Activated CD4-positive, alpha-beta T cell treated with anti-CD3 and anti-CD28 coated beads, Interleukin-2, amount 50 U/mL, for 48 hours (primary cell): ENCODE results near the gene SGCD.

Source experiments
- DNase-seq, 2 experiments: peaks; one replicate each; pipeline ENCODE4 v3.0.0-alpha.2; 2020

The SGCD gene

DNA sequence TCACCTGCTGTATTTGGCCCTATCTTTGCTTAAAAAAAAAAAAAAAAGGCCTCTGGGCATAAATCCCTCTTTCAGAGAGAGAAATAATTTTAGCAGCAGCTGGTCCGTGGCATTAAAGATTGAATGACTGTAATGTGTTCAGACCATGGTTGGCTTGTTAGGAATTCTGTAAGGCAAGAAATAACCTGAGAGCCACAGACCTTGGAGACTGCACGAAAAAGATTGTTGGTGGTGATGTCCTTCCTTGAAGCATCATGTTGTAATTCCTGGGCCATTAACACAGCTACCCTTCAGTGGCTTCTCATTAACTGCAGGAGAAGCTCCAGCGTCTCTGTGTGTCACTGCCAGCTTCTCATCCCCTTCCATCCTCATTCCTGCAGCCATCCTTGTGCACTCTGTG lies 79.0 kb downstream of the SGCD start:
- no peak for DNase-seq

DNA sequence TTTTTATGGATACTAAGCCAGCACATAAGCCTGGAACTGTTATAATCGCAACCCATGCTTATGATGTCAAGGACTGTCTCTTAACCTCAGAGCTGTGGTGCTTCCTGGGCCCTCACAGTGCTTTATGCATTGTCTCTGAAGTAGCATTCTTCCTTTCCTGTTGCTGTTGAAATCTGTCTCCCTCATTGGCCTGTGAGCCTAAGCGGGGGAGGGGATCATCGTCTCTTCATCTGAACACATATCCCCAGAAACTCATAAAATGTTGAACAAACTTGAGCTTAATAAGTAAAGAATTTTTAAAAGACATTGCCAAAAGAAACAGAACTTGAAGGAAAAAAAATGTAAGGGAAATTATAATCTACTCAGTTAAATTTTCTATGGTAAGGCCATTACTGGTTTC lies 80.3 kb downstream of the SGCD start:
- DNase-seq = no peak

DNA sequence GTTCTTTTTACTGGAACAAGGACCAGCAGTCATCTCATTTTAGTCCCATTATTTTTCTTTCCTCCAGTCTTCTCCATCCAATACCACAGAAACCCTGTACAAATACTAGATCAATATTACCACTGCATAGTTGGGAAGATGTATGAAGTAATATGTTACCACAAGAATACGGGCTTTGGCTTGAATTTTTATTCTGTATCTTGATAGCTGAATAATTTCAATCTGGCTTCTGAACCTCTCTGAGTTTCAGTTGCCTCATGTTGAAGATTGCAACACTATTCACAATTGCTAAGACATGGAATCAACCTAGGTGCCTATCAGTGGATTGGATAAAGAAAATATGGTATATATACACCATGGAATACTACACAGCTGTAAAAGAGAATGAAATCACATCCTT lies 82.9 kb downstream of the SGCD start:
- DNase-seq = no peak

DNA sequence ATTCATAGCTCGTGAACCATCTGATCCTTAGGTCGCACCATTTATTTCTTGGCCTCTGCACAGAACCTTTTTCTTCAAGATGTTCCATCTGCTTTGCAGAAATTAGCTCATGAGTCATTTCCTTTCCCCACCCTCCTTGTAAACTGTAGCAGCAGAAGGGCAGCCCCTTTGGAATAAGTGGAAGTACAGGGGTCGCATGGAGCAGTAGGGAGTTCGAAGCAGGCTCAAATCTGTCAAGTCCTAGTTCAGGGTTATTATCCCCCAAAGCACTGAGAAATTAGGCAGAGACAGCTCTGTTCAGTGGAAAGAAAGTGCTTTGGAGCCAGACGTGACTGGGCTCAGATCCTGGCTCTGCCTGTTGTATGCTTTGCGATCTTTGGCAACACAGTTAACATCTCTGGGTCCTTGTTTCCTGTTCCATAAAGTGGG lies 84.2 kb downstream of the SGCD start:
- no peak for DNase-seq

DNA sequence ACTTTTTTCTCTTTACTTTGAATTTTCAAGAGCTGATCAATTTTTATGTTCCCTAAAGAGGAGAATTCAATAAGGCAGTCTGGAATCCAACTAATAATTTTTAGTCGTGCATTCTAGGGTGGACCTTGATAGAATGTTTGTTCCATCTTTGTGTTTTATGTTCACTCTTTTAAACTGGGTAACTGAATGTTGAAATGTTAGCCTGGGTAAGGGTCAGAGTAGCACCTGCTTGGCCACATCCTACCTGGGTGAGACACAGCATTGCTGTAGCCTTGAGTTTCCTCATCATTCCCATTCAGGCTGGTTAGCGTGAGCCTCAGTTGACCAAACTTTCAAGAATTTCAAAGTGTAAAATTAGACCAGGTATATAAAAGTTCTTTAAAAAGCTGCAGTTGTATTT lies 85.0 kb downstream of the SGCD start:
- DNase-seq = no peak

DNA sequence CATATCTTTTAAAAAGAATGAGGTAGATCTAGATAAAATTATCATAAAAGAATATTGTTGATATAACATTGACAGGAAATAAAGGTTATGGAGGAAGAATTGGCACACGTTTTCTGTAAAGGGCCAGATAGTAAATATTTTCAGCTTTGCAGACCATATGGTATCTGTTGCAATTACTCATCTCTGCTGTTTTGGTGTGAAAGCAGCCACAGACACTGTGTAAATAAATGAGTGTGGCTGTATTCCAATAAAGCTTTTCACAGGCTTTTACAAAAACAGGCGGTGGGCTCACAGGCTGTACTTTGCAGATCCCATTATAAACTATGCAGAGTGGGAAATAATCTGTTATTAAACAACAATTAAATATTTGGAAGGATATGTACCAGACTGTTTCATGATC lies 87.4 kb downstream of the SGCD start:
- no peak for DNase-seq

DNA sequence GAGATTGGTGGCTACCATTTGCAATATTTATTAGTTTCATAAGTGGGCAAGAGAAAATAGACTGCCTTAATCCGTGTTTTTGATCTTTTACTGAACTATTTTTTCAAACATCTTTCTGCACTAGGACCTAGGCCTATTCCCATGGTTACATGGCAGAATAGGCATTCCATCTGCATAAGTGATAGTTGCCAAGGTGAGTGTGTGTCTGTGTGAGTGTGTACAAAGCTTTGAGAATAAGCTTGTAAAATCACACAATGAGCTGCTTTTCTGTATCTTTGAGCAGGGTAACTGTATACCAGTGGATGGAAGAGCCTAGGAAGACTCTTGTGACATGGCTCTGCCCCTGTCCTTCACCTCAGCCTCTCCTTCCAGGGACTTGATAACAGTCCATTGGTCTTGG lies 92.7 kb downstream of the SGCD start:
- DNase-seq = no peak

DNA sequence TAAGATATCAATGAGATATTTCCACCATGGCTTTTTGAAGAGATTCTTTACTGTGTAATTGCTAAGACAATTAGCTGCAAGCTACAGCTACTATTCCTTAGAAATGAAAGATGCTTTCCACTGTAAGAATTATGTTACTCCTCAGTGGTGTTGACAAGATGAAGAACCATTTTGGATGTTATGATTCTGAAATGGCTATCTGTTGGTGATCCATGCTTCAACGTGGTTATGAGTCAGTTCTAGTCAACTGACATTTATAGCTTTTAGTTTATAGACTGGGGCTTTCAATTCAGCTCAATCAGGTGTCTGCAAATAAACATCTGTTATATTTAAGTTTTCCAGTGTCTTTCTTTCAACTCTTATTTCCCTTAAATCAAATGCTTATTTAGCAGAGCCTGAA lies 93.7 kb downstream of the SGCD start:
- DNase-seq = no peak

DNA sequence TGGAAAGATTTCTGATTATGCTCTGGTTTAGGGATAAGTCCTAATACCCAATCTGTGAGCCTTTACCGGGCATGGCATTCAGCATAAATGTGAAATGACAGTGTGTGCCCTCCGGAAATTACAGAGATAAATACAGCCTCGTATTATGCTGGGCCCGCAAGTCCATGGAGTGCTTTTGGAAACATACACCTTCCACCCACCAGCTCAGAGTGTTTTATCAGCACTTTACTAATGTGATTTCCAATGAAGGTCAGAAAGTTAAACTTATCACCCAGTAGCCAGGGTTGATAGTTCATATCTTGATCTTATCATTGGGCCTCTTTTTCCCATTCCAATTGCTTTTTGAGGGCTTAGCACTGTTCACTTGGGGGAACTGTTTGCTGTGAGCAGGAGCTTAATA lies 94.8 kb downstream of the SGCD start:
- DNase-seq = no peak

DNA sequence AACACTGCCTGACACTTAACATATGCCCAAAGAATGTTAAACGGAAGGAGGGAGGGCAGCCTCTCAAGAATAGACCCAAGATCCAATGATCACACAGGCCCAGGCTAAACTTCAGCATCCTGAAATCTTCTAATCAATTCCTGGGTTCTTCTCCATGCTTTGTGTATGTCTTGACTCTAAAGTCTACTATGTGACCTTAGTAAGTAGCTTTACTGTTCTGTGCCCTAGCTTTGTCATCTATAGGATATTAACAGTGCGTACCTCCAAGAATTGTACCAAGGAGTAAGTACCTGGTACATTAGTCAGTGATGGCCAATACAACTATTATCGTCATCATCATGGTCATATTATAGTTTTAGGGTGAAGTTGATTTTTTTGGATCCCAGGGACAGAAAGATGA lies 96.6 kb downstream of the SGCD start:
- no peak for DNase-seq

DNA sequence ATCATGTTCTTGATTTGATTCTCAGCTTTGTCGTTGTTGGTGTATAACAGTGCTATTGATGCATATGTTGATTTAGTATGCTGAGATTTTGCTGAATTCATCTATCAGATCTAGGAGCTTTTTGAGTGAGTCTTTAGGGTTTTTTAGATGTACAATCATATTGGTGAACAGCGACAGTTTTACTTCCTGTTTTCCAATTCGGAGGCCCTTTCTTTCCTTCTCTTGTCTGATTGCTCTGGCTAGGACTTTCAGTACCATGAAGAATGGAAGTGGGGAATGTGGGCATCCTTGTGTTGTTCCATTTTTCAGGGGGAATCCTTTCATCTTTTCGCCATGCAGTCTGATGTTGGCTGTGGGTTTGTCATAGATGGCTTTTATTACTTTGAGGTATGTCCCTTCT lies 100.4 kb downstream of the SGCD start:
- no peak for DNase-seq

DNA sequence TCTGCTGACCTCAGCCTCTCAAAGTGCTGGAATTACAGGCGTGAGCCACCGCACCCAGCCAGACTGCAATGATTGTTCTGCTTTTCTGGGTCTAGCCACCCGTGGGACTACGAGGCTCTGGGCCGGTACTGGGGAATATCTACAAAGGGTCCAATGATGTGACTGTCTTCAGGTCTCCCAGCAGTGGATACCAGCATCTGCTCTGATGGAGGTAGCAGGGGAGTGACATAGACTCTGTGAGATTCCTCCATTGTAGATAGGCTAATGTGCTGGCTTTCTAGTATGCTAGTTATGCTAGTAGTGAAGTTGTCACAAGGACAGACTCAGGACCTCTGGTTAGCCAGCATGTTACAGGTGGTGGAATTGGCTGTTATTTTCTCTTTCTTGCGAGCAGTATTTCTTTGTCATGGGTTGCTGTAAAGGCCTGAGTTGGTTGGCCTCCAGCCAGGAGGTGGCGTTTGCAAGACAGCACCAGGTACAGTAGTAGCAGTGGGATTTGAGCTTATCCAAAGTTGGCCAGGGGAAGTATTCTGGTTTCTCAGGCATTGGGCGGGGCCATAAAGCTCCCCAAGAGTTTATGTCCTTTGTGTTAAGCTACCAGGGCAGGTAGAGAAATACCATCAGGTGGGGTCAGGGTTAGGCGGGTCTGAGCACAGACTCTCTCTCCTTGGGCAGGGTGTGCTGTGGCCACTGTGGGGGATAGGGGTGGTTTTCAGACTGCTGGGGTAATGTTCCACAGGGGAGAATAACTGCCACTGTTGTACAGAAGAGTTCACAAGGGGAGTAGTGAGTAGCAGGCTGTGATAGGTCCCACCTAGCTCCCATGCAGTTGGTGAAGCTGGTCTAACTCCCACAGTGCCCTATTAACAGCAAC lies 105.2 kb downstream of the SGCD start:
- no peak for DNase-seq

DNA sequence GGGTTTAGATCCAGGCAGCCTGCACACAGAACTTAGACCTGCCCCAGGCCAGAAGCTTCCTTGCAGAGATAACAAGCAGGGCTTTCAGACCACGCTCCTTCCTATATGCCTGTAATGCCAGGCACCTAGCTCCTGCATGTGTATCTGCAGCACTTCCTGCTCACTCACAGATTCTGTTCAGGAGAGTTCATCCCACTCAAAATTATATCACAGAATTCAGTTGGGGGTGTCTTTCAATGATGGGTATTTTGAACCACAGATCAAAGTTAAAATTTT lies 105.8 kb downstream of the SGCD start:
- DNase-seq = no peak

DNA sequence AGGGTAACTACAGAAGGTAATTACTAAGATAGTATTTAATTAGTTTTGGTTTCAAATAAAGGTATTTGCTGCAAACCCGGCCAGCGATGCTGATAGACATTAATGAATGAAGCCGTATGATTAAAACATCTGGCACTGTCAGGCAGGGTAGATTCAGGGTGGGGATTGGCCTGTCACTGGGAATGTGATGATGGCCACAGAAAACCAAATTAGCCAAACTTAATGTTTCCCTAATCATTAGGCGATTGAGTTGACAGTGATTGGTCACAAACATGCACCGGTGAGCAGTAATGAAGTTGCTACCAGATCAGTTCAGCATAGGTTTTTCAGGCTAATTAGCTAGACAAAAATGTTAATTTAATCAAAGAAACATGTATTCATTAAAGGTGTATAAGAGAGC lies 107.5 kb downstream of the SGCD start:
- DNase-seq = no peak

DNA sequence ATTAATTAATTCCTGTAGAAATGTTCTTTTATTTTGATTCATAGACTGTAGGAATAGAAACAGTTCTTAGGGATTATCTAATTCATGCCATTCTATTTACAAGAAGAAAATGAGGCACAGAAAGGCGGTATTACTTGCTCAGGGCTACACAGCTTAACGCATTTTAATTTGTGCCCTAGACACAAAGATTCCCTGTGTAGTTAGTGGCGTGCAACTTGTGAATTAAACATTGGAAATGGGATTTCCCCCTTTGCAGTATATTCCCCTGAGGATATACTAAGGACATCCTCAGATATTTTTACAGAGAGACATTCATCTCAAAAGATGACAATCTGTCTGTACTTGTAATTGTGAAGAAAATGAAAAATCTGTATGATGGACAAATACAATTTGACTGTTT lies 108.1 kb downstream of the SGCD start:
- DNase-seq = no peak

DNA sequence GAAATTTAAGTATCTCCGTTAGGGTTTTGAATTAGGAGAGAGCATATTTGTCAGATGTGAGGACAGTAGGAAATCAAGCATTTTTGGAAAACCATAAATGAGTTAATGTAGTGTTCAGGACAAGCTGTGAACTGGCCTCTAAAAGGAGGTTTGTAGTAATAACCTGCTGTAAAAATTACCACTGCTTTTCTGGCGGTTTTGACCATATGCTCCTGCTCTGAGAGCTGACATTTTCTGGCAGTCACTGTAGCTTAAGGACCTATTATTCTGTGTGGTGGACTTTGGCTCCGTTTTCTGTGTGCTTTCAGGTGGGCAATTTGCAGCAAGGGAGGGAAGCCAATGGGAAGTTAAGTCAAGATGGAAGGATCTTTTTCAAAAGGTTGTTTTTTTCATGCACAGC lies 111.1 kb downstream of the SGCD start:
- no peak for DNase-seq

DNA sequence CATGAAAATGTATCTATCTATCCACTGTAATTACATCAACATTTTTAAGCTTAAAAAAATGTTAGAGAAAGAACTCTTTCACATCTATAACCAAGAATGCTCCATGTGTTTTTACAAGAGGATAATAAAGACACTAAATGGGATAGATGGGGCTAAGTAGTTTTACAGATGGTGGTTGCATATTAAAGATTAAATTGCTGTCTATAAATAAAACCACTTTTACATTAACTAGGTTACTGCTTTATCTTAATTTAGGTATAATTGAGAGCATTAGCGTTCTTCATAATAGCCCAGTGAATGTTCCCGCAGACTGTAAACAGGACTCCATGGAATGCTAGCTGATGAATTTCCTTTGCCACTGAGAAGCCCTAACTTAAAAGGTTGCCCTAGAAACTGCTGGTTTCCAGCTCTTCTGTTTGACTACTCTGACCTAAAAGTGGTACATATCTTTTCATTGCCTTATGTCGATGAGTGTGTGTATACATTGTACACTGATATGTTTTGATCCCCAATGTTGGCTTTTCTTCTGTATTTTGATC lies 117.9 kb downstream of the SGCD start:
- no peak for DNase-seq

DNA sequence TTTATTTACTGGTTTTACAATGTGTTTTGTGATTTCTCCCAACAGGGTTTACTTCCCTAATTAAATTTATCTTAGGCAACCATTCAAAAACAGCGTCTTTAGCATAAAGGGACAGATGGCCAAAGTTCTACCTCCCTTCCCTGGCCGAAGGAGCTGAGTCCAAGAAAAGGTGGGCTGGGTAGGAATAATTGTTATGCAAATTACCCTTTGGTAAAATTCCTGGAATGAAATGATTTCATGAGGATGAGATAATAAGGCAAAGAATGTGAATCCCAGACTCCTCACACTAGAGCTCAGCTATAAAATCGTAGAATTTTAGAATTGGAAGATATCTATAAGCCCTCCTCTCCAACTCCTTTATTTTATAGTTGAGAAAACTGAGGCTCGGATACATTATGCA lies 119.6 kb downstream of the SGCD start:
- no peak for DNase-seq

DNA sequence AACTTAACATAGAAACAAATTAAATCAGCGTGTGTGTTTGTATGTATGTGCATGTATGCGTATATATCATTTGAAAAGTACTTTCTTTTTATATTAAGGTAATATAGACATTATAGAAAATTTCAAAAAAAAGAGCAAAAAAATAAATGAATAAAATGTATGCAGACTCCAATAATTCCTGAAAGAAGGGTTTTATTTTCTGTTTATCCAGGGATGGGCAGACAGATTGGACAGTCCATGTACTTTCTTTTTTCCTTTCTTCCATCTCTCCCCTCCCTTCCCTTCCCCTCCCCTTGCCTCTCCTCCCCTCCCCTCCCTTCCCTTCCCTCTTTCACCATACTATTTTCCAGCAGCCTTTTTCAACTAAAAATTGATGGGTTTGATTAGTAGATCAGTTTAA lies 123.8 kb downstream of the SGCD start:
- no peak for DNase-seq

DNA sequence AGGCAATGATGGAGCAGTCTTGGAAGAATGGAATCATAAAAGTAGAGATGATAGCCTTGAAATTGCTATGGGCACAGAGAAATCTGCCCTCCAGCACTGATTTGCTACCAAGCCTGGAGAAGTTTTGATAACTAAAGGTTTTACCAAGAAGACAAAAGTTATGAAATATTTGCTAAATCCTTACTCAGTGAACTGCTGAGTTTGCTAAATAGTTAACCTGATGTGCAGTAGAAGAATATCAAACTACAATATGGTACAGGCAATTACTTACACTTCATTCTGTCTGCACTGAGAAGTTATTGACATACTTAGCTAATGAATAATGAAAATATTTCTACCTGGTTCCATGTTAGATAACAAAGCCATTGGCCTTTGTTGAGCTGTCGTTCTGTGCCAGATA lies 124.5 kb downstream of the SGCD start:
- DNase-seq = no peak

DNA sequence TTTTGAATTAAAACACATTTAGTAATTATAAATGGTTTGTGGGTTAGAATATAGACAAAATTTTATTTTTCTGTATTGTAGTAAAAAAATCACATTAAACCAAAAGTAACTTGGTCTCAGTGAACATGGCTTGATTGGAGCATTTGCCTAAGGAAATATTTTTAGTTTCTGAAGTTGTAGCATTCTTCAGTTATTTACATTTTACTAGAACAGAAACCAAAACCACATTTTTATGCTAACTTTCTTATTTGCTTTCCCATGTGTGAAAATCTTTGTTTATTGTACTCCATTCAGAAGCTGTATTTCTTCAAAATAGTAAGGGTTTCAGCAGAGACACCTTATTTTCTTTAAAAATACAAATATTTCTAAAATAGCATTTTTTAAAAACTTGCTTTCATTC lies 129.9 kb downstream of the SGCD start:
- DNase-seq = no peak

DNA sequence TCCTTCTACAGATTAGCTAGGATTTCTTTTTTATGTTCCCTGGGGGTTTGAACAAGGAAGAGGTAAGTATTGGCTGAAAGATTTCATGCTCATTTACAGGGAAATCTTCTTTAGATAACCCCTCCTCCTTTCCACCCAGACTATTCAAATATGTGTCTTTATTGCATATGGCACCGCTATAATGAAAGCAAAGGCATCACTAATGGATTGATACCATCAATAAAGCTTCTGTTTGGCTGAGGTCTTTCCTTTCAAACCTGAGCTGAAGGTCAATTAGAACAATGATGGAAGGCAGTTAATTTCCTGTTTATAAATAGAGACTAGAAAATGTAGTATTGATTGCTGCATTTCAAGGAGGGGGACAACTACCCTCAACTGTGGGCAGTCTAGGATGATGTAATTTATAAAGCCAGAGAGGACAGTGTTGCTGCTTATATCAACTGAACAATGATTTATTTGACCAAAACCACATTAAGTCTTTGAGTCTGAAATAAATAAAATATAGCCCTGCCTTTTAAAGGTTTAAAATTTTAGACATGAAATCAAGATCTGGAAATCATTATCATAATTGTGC lies 132.9 kb downstream of the SGCD start:
- no peak for DNase-seq

DNA sequence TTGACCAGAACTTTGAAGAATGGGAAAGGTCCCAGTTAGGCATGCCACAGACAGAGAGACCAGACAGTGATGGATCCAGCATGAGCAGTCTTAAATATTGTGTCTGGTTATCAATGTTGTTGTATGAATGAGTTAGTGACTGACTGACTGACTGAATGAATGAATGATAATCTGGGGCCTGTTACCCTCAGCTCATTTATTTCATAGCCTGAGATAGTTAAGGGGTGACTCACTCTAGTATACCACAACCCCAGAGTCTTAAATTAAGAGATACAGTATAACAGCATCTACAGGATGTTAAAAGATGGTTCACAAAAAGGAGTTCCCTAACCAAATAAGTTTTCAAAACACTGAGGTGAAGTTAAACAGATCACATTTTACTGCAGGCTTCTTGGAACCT lies 133.5 kb downstream of the SGCD start:
- DNase-seq = no peak

DNA sequence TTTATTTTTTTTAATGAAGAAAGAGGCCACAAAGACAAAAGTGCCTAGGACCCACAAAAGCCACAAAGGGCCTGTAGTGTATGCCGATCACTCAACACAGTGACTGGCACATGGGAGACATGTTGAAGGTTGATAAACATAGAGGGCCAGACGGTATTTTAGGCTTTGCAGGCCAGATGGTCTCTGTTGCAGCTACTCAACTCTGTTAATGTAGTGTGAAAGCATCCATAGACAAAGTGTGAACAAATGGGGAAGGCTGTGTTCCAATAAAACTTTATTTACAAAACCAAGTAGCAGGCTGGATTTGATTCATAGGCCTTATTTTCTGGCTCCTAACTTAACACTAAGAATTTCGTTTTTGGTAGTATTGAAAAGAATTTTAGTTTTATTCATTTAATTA lies 139.9 kb downstream of the SGCD start:
- no peak for DNase-seq

DNA sequence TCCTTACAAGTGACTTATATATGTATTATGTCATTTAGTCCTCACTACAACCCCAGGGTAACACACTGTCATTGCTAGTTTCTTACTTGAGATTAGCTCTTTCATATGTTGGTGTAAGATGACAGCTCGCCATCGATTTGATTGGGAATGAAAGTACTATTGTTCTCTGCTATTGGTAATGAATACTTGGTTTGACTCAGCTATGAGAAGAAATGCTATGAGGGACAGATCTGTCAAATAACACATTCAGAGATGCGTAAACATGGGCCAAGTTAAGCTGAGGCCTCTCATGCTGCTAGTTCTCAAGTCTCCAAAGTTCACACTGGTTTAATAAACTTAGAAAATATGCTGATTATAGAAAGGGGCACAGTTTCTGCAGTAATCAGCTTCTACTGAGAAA lies 142.7 kb downstream of the SGCD start:
- no peak for DNase-seq
